Measurements from ENCODE around the gene CD69. TPM values are rescaled to one million over a fixed set of nuclear protein-coding genes. Genes with fewer than 3 reads are reported as not detected.

The CD69 gene
- total RNA-seq, 3 donors from 2014 or later (not counting 1 experiment from before 2014, with no cell fraction given) = 739 to 1,541 (median 990) TPM

DNA sequence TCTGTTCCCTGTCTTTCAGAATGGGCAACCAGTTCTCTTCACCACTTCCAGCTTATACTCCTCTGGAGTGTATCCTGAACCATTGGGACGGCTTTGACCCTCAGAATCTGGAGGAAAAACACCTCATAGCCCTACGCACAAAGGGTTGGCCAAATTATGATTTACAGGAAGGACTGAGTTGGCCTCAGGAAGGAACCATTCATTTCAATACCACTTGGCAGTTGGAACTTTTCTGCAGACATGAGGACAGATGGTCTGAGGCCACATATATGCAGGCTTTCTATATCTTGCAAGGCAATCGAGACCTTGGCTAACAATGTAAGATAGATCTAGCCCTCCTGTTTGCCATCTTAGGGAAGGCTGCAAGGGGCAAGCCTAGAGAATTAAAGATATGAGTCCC lies 51.8 kb downstream of the CD69 start:
- no peak overlapping the region for H3K27ac ChIP-seq (ENCODE audit: low read length)

DNA sequence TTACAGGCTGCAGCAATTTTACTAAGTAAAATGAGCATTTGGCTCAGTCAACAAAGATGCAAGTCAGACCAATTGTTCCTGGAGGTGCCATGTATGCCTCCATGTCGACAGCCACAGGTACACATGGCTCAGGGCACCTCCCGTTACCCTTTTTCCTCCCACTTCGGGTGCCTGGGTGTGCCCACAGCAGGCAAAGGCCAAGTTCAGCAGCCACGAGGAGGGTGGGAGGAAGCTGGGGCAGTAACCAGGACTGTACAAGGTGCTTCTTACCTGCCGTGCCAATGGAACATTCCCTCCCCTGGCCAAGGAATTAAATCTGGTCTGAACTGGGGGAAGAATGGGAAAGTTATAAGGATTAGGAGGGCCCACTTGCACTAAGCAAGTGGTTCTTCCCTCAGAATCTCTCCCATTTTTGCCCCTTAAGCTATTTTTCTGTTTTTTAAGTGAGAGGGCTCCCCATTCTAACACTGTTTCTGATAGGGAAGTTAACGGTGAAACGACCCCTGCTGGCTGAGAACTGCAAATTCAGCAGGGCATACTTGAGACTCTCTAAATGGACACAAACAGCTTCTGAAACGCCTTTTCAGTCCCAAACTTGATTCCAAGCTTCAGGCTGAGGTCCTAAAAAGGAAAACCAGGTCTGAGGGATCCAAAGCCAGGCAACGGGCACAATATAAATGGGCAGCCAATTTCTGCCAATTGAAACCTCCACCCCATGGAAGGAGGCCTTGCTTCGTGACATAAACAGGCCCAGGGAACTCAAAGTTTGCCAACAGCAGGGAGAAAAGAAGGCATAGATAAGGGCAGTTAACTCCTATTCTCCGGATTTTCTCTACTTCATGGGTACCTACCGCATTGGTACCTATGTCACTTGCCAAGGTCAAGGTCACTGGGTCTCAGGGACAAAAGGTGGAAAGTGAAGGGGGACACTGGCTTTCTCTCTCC lies 52.6 kb downstream of the CD69 start:
- no peaks in the 10 kb centered on the region for H3K36me3 ChIP-seq (ENCODE audit: control insufficient read depth, insufficient read depth, low read length)
- intact Hi-C loops (cut with micrococcal nuclease) = loop anchor here (1.0 to 2.0 kb wide), 3 partner anchors 74 to 377 kb away; no protein-coding TSS in a partner anchor
- DNase-seq (peak; percentile 56 to 89), ATAC-seq (peak; percentile 72 to 96 (median 90))
- peak overlapping the region; percentile 50 for H3K27ac ChIP-seq (ENCODE audit: low read length)
- peaks cover 0 to 2% of the 10 kb centered on the region in 2 donors for H3K9me3 Mint-ChIP-seq
- no peak overlapping the region for H3K4me3 ChIP-seq (ENCODE audit: low read length)
- H3K9me3 ChIP-seq (ENCODE audit: control insufficient read depth, insufficient read depth, low read length) = no peaks in the 10 kb centered on the region
- no peaks in the 10 kb centered on the region for H3K27me3 ChIP-seq (ENCODE audit: control insufficient read depth, insufficient read depth, low read length)
- H3K27me3 Mint-ChIP-seq (ENCODE audit: low read depth in 2 of 2) = no peaks in the 10 kb centered on the region
- H3K4me3 Mint-ChIP-seq = peak overlapping the region; percentile 55
- H3K36me3 Mint-ChIP-seq = peaks cover 6% of the 10 kb centered on the region
- peaks cover 24 to 43% of the 10 kb centered on the region in 2 donors for H3K4me1 Mint-ChIP-seq
- TF ChIP-seq, protein P1, sequence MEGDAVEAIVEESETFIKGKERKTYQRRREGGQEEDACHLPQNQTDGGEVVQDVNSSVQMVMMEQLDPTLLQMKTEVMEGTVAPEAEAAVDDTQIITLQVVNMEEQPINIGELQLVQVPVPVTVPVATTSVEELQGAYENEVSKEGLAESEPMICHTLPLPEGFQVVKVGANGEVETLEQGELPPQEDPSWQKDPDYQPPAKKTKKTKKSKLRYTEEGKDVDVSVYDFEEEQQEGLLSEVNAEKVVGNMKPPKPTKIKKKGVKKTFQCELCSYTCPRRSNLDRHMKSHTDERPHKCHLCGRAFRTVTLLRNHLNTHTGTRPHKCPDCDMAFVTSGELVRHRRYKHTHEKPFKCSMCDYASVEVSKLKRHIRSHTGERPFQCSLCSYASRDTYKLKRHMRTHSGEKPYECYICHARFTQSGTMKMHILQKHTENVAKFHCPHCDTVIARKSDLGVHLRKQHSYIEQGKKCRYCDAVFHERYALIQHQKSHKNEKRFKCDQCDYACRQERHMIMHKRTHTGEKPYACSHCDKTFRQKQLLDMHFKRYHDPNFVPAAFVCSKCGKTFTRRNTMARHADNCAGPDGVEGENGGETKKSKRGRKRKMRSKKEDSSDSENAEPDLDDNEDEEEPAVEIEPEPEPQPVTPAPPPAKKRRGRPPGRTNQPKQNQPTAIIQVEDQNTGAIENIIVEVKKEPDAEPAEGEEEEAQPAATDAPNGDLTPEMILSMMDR (IDR thresholded peaks at IDR 0.05) = peak; percentile 71
- peak overlapping the region; percentile 74 to 78 for H3K27ac Mint-ChIP-seq
- WGBS (ENCODE audit: insufficient coverage) = 56% methylated on average over 10 of the region's 12 CpGs
- peaks cover 17% of the 10 kb centered on the region for H3K4me1 ChIP-seq (ENCODE audit: control insufficient read depth, insufficient read depth, low read length)

More for the DNA sequence above, 51.8 kb downstream of the CD69 start:
- no peaks in the 10 kb centered on the region for H3K9me3 ChIP-seq (ENCODE audit: control insufficient read depth, insufficient read depth, low read length)
- H3K4me3 ChIP-seq (ENCODE audit: low read length) = no peak overlapping the region
- peaks cover 6% of the 10 kb centered on the region for H3K36me3 Mint-ChIP-seq
- peaks cover 14% of the 10 kb centered on the region for H3K4me1 ChIP-seq (ENCODE audit: control insufficient read depth, insufficient read depth, low read length)
- peak overlapping the region in 1 of 2 donors; percentile 51 for H3K27ac Mint-ChIP-seq
- DNase-seq = no peak
- H3K4me3 Mint-ChIP-seq = no peak overlapping the region
- no peaks in the 10 kb centered on the region for H3K27me3 Mint-ChIP-seq (ENCODE audit: low read depth in 2 of 2)
- H3K36me3 ChIP-seq (ENCODE audit: control insufficient read depth, insufficient read depth, low read length) = no peaks in the 10 kb centered on the region
- peaks cover 0 to 2% of the 10 kb centered on the region in 2 donors for H3K9me3 Mint-ChIP-seq
- no peaks in the 10 kb centered on the region for H3K27me3 ChIP-seq (ENCODE audit: control insufficient read depth, insufficient read depth, low read length)
- H3K4me1 Mint-ChIP-seq = peaks cover 24 to 43% of the 10 kb centered on the region in 2 donors
- intact Hi-C loops (cut with micrococcal nuclease) = loop anchor here (1.0 to 2.0 kb wide), 3 partner anchors 75 to 378 kb away; no protein-coding TSS in a partner anchor
- WGBS (ENCODE audit: insufficient coverage) = 85% methylated on average over 3 of the region's 3 CpGs
- ATAC-seq = no peak
- TF ChIP-seq, protein P1 (IDR thresholded peaks at IDR 0.05) = no peak

DNA sequence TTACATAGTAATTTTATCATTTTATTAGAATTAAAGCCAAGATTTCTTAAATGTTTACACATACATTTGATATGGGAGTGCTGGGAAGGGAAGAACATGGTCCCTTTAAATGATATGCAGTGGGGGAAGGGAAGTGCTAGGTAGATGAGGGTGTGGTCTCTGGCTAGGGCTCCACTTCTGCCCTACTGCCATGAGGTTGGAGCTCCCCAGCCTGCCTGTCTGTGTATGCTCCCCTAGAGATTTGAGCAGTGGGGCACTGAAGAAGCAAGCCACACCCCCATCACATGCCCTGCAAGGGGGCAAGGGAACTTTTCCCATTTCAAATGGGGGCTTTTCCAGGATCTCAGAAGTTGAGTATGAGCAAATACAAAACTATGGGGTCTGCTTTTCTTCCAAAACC lies 53.3 kb downstream of the CD69 start:
- Mint-ChIP-seq H3K36me3 (peaks cover 6% of the 10 kb centered on the region), H3K27me3 (ENCODE audit: low read depth in 2 of 2) (no peaks in the 10 kb centered on the region), H3K4me1 (peaks cover 31 to 50% of the 10 kb centered on the region in 2 donors), H3K4me3 (no peak overlapping the region), H3K27ac (peak overlapping the region in 1 of 2 donors; percentile 78), H3K9me3 (peaks cover 0 to 2% of the 10 kb centered on the region in 2 donors)
- TF ChIP-seq, protein P1 (IDR thresholded peaks at IDR 0.05) = no peak
- Histone ChIP-seq H3K36me3 (ENCODE audit: control insufficient read depth, insufficient read depth, low read length) (no peaks in the 10 kb centered on the region), H3K27me3 (ENCODE audit: control insufficient read depth, insufficient read depth, low read length) (no peaks in the 10 kb centered on the region), H3K4me3 (ENCODE audit: low read length) (no peak overlapping the region), H3K9me3 (ENCODE audit: control insufficient read depth, insufficient read depth, low read length) (no peaks in the 10 kb centered on the region), H3K27ac (ENCODE audit: low read length) (peak overlapping the region; percentile 50), H3K4me1 (ENCODE audit: control insufficient read depth, insufficient read depth, low read length) (peaks cover 19% of the 10 kb centered on the region)
- intact Hi-C loops (cut with micrococcal nuclease) = no loop called here
- DNase-seq = no peak
- ATAC-seq = no peak
